Retinal pigment epithelial cell (primary cell): ENCODE data around the gene PRSS27.

Experiments used
- DNase-seq: peaks from one replicate; pipeline ENCODE4 v3.0.0-alpha.2; 2010; ENCODE audit warnings: low read depth
- H3K4me3 ChIP-seq: 2 replicates; pipeline ENCODE4 v1.5.1; 2011; ENCODE audit warnings: mild to moderate bottlenecking, low read length, control low read depth, moderate library complexity
- CTCF ChIP-seq: conservative IDR thresholded peaks from 2 replicates; pipeline ENCODE4 v1.5.1; 2011; ENCODE audit warnings: low read depth, low read length, control low read depth, inconsistent platforms

PRSS27 gene

GRCh38 chr16:2739625-2740430 lies 19.8 kb upstream of the PRSS27 start:
- TF ChIP-seq CTCF: no peak

GRCh38 chr16:2738615-2739014 lies 18.6 kb upstream of the PRSS27 start:
- TF ChIP-seq CTCF: no peak
- H3K4me3 ChIP-seq: no peak overlapping the region
- no peak for DNase-seq

More at GRCh38 chr16:2739625-2740430, 19.8 kb upstream of the PRSS27 start:
- no peak overlapping the region for H3K4me3 ChIP-seq
- no peak for DNase-seq

- no peak overlapping the region for H3K4me3 ChIP-seq
- no peak for TF ChIP-seq CTCF
- DNase-seq: no peak
Observed at GRCh38 chr16:2737895-2738418, 17.9 kb upstream of the PRSS27 start.

GRCh38 chr16:2737238-2737605 lies 17.2 kb upstream of the PRSS27 start:
- DNase-seq: no peak
- no peak for TF ChIP-seq CTCF
- no peak overlapping the region for H3K4me3 ChIP-seq

GRCh38 chr16:2736476-2737237 lies 16.6 kb upstream of the PRSS27 start:
- no peak overlapping the region for H3K4me3 ChIP-seq
- TF ChIP-seq CTCF: no peak
- DNase-seq: no peak

- no peak for DNase-seq
- no peak overlapping the region for H3K4me3 ChIP-seq
- TF ChIP-seq CTCF: no peak
Observed at GRCh38 chr16:2734844-2735515, 15.0 kb upstream of the PRSS27 start.
